ENCODE data around the gene DOK1.

DNA sequence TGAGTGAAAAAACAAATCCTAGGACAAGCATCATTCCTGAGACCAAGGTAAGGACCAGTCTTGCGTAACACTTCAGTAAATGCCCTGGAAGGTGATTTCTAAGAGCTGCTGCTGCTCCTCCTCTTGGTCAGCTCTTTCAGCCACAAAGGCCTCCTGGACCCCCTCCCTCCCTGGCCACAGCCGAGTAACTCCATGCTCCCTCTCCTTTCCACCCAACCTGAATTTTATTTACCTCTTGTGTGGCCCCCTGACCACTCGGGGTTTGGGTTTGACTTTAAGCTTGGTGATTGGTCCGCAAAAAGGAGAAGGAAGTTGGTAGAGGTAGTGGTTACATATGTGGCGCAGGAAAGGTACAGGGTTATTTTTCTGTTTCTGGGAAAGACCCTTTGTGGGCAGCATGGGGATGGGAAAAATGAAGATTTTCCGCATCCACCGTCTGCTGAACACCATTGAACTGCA is 15.6 kb upstream of the DOK1 start:
- no peak for TF ChIP-seq EZH2 (IDR thresholded peaks at IDR 0.05; ENCODE audit: borderline replicate concordance, low read length)
- TF ChIP-seq, protein P1, sequence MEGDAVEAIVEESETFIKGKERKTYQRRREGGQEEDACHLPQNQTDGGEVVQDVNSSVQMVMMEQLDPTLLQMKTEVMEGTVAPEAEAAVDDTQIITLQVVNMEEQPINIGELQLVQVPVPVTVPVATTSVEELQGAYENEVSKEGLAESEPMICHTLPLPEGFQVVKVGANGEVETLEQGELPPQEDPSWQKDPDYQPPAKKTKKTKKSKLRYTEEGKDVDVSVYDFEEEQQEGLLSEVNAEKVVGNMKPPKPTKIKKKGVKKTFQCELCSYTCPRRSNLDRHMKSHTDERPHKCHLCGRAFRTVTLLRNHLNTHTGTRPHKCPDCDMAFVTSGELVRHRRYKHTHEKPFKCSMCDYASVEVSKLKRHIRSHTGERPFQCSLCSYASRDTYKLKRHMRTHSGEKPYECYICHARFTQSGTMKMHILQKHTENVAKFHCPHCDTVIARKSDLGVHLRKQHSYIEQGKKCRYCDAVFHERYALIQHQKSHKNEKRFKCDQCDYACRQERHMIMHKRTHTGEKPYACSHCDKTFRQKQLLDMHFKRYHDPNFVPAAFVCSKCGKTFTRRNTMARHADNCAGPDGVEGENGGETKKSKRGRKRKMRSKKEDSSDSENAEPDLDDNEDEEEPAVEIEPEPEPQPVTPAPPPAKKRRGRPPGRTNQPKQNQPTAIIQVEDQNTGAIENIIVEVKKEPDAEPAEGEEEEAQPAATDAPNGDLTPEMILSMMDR (IDR thresholded peaks at IDR 0.05; ENCODE audit: low read length): no peak

All from OCI-LY1 (cell line).